ENCODE data around the gene FKBP1B.
A peak's percentile ranks its signal among the peaks of the same experiment; 100 is the strongest.

FKBP1B gene

GRCh38 chr2:24049485-24050021, at the start of gene FKBP1B:
Gene FKBP1B, plus strand, starts transcription at chr2:24049741. Its CDS starts 109 bp downstream, at chr2:24049850.
- peak; percentile 44 for DNase-seq

- DNase-seq: no peak
These were observed 41.8 kb upstream of the FKBP1B start for GRCh38 chr2:24007693-24008092.

GRCh38 chr2:24008672-24009366, 40.7 kb upstream of the FKBP1B start:
- DNase-seq: no peak

- DNase-seq: no peak
These were observed 40.2 kb upstream of the FKBP1B start for GRCh38 chr2:24009367-24009679.

- no peak for DNase-seq
These were observed 39.7 kb upstream of the FKBP1B start, which contains the start of gene MFSD2B for GRCh38 chr2:24009680-24010476. Gene MFSD2B, plus strand, starts transcription at chr2:24010085. Its CDS starts 12 bp downstream, at chr2:24010097.

- DNase-seq: no peak
These were observed 38.9 kb upstream of the FKBP1B start for GRCh38 chr2:24010477-24011249.

- DNase-seq: no peak
These were observed 38.1 kb upstream of the FKBP1B start for GRCh38 chr2:24011250-24012104.

GRCh38 chr2:24012521-24013188, 36.9 kb upstream of the FKBP1B start:
- no peak for DNase-seq

- peak; percentile 50 for DNase-seq
These were observed 34.6 kb upstream of the FKBP1B start for GRCh38 chr2:24014902-24015301.

GRCh38 chr2:24015562-24016375, 33.8 kb upstream of the FKBP1B start:
- peak; percentile 91 for DNase-seq

GRCh38 chr2:24016376-24016761, 33.2 kb upstream of the FKBP1B start:
- no peak for DNase-seq

- DNase-seq: no peak
These were observed 32.5 kb upstream of the FKBP1B start for GRCh38 chr2:24016853-24017703.

GRCh38 chr2:24017711-24018110, 31.8 kb upstream of the FKBP1B start:
- DNase-seq: no peak

GRCh38 chr2:24018241-24018640, 31.3 kb upstream of the FKBP1B start:
- no peak for DNase-seq

- DNase-seq: no peak
These were observed 29.8 kb upstream of the FKBP1B start for GRCh38 chr2:24019729-24020128.

- DNase-seq: no peak
These were observed 29.3 kb upstream of the FKBP1B start for GRCh38 chr2:24020244-24020643.

- DNase-seq: no peak
These were observed 28.2 kb upstream of the FKBP1B start for GRCh38 chr2:24021122-24021998.

GRCh38 chr2:24022324-24022974, 27.1 kb upstream of the FKBP1B start:
- DNase-seq: no peak
